ENCODE measurements around the gene PFKFB3.

DNA sequence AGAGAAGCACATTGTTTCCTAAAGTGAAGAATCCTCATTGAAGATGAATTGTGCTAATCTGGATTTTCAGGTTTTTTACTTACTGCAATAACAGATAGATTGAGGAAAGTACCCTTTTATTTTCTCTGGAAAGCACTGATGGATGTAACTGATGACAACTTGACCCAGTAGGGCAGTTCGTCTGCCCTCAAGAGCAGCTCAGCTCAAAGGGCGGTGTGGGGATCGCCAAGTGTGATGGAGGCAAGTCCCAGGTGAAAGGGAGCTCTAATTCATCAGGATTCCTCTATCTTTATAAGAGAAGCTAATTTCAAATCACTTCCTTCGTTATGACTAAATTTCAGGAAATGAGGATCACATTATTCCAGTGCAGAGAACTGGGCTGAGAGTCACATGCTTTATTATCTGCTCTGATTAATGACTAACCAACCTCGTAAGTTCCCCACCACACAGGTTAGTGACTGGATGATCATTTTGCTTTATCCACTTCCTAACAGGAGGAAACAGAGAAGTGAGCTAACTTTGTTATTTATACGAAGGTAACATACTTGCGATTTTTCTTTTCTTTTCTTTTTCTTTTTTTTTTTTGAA lies 98.8 kb downstream of the PFKFB3 start:
- TF ChIP-seq CTCF (IDR thresholded peaks at IDR 0.05) = no peak
- no peak for TF ChIP-seq EZH2 (IDR thresholded peaks at IDR 0.05)

Measured in neural progenitor cell (in vitro differentiated cells).